ENCODE results near the gene WNT2B.

DNA sequence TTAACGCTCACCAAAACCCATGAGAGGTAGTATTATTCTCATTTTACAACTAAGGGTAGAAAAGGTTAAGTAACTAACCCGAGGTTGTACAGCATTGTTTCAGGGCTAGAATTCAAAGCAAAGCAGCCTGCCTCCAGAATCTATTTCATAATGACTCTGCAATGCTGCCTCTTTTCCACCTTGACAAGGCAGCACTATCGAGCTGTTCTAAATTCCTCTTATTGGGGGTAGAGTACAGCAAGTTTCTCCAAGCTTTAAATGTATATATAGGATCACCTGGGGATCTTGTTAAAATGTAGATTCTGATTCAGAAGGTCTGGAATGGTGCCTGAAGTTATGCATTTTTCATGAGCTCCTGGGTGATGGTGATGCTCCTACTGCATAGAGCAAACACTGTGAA lies 30.1 kb downstream of the WNT2B start:
- TF ChIP-seq CTCF (IDR thresholded peaks at IDR 0.05; ENCODE audit: low read depth, low read length), result no peak
- TF ChIP-seq EZH2phosphoT487 (IDR thresholded peaks at IDR 0.05; ENCODE audit: low read depth), result no peak

All from OCI-LY3 (cell line).